Stimulated activated CD8-positive, alpha-beta memory T cell treated with anti-CD3 and anti-CD28 coated beads, Interleukin-2, amount 100 ng/mL, for 48 hours (primary cell): Measurements from ENCODE around the gene DMWD.

Experiments
- DNase-seq, 2 donors: peaks; one replicate each; pipeline ENCODE4 v3.0.0-alpha.2; 2020; ENCODE audit warnings: low read depth in 2 of 2

DMWD gene

GRCh38 chr19:45770192-45771101 is 22.2 kb downstream of the DMWD start:
- DNase-seq = peak; percentile 85 to 87

- peak in 1 of 2 donors; percentile 23 for DNase-seq
These were observed 22.8 kb downstream of the DMWD start for GRCh38 chr19:45769821-45770191.

- peak; percentile 94 to 97 for DNase-seq
These were observed 23.5 kb downstream of the DMWD start, which contains the start of gene SIX5 for GRCh38 chr19:45768984-45769782. SIX5 (minus strand) TSS chr19:45769252; CDS start chr19:45768844, 408 bp downstream.

- no peak for DNase-seq
These were observed 24.0 kb downstream of the DMWD start for GRCh38 chr19:45768655-45768983.

- peak in 1 of 2 donors; percentile 21 for DNase-seq
These were observed 24.6 kb downstream of the DMWD start for GRCh38 chr19:45767881-45768654.

- no peak for DNase-seq
These were observed 25.2 kb downstream of the DMWD start for GRCh38 chr19:45767410-45767880.

- no peak for DNase-seq
These were observed 25.7 kb downstream of the DMWD start for GRCh38 chr19:45766869-45767346.

GRCh38 chr19:45766296-45766868 is 26.3 kb downstream of the DMWD start:
- no peak for DNase-seq

GRCh38 chr19:45765702-45766295 is 26.8 kb downstream of the DMWD start:
- no peak for DNase-seq

GRCh38 chr19:45764945-45765701 is 27.5 kb downstream of the DMWD start:
- DNase-seq = no peak

- DNase-seq = no peak
These were observed 28.2 kb downstream of the DMWD start for GRCh38 chr19:45764475-45764874.

- no peak for DNase-seq
These were observed 28.9 kb downstream of the DMWD start for GRCh38 chr19:45763691-45764294.

- DNase-seq = no peak
These were observed 29.6 kb downstream of the DMWD start for GRCh38 chr19:45762870-45763631.

- no peak for DNase-seq
These were observed 30.9 kb downstream of the DMWD start for GRCh38 chr19:45761714-45762113.

- DNase-seq = no peak
These were observed 33.7 kb downstream of the DMWD start for GRCh38 chr19:45758921-45759320.

- no peak for DNase-seq
These were observed 35.0 kb downstream of the DMWD start for GRCh38 chr19:45757695-45758094.

- no peak for DNase-seq
These were observed 38.3 kb downstream of the DMWD start for GRCh38 chr19:45754323-45754722.

GRCh38 chr19:45753548-45753947 is 39.1 kb downstream of the DMWD start:
- no peak for DNase-seq

GRCh38 chr19:45752639-45753038 is 40.0 kb downstream of the DMWD start:
- no peak for DNase-seq
